ENCODE data around the gene EYA3. TPM values are rescaled to one million over a fixed set of nuclear protein-coding genes. Genes with fewer than 3 reads are reported as not detected.
A peak's percentile ranks its signal among the peaks of the same experiment; 100 is the strongest.

EYA3 gene
- total RNA-seq, 1 donor from 2014 or later, result 16.0 TPM

- Histone ChIP-seq H3K4me3 (no peak overlapping the region), H3K27ac (peak overlapping the region; percentile 24), H3K27me3 (no peaks in the 10 kb centered on the region), H3K36me3 (peaks cover 0 to 24% of the 10 kb centered on the region in 2 donors), H3K9me3 (no peaks in the 10 kb centered on the region), H3K4me1 (peaks cover 11% of the 10 kb centered on the region)
- TF ChIP-seq POLR2AphosphoS5 (IDR thresholded peaks at IDR 0.05; ENCODE audit: insufficient read depth in 1 of 2, low read depth in 1 of 2) (no peak), CTCF (IDR thresholded peaks at IDR 0.05) (no peak), POLR2A (IDR thresholded peaks at IDR 0.05) (no peak)
- no peak for DNase-seq (ENCODE audit: extremely low spot score in 2 of 2)
- intact Hi-C loops (cut with DNase I), result no loop called here
Observed at GRCh38 chr1:27970401-27970800, 118.0 kb downstream of the EYA3 start.

DNA sequence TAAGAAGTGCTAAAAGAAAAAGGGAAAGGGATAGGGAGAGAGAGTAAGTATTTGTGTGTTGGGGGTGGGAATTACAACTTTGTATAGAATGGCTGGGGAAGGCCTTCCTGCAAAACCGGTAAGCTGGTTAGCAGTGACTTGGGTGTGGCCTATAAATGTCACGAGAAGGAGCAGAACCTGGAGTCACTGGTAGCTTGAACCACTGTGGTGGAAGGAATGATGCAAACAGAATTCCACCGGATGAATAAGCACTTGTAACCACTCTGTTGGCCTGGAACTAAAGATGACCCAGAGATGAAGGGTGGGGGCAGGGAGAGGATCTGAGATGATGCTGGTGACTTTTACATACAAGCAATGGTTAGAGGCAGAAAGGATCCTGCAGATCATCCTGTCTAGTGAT, 119.7 kb downstream of the EYA3 start:
- H3K27me3 ChIP-seq, result no peaks in the 10 kb centered on the region
- peaks cover 0 to 16% of the 10 kb centered on the region in 2 donors for H3K36me3 ChIP-seq
- no peak overlapping the region for H3K27ac ChIP-seq
- intact Hi-C loops (cut with DNase I), result no loop called here
- no peaks in the 10 kb centered on the region for H3K9me3 ChIP-seq
- no peak for DNase-seq (ENCODE audit: extremely low spot score in 2 of 2)
- peaks cover 11% of the 10 kb centered on the region for H3K4me1 ChIP-seq
- TF ChIP-seq POLR2AphosphoS5 (IDR thresholded peaks at IDR 0.05; ENCODE audit: insufficient read depth in 1 of 2, low read depth in 1 of 2) (peak in 1 of 2 donors; percentile 59), CTCF (IDR thresholded peaks at IDR 0.05) (no peak), POLR2A (IDR thresholded peaks at IDR 0.05) (no peak)
- H3K4me3 ChIP-seq, result no peak overlapping the region

DNA sequence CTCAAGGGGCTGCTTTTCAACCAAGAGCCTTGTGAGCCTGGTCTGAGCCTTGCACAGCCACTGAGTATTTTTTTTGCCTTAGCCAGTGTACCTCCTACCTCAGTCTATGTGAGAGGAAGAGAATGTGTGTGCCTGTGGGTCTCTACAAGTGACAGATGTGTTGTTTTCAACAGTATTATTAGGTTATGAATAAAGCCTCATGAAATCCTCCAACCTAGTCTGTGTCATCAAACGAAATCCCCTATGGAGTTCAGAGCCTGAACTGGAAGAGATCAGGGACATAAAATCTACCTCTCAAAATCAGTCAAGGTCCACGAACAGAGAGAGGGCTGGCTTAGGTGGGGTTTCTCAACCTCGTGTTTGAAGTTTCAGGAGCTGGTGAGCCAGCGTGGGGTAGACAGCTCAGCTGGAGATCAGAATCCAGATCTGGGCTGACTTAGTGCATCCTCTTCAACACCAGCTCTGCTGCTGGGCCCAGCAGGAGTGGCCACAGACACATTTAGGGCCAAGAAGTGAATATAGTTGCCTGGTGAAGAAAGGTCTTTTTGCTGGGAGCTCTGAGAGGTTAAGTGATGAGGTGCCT, 120.4 kb downstream of the EYA3 start:
- H3K36me3 ChIP-seq, result peaks cover 0 to 15% of the 10 kb centered on the region in 2 donors
- no peaks in the 10 kb centered on the region for H3K9me3 ChIP-seq
- no peak overlapping the region for H3K4me3 ChIP-seq
- TF ChIP-seq POLR2AphosphoS5 (IDR thresholded peaks at IDR 0.05; ENCODE audit: insufficient read depth in 1 of 2, low read depth in 1 of 2), result no peak
- no peak for TF ChIP-seq CTCF (IDR thresholded peaks at IDR 0.05)
- no peak for TF ChIP-seq POLR2A (IDR thresholded peaks at IDR 0.05)
- DNase-seq (ENCODE audit: extremely low spot score in 2 of 2), result no peak
- intact Hi-C loops (cut with DNase I), result no loop called here
- no peaks in the 10 kb centered on the region for H3K27me3 ChIP-seq
- H3K4me1 ChIP-seq, result peaks cover 11% of the 10 kb centered on the region
- no peak overlapping the region for H3K27ac ChIP-seq

DNA sequence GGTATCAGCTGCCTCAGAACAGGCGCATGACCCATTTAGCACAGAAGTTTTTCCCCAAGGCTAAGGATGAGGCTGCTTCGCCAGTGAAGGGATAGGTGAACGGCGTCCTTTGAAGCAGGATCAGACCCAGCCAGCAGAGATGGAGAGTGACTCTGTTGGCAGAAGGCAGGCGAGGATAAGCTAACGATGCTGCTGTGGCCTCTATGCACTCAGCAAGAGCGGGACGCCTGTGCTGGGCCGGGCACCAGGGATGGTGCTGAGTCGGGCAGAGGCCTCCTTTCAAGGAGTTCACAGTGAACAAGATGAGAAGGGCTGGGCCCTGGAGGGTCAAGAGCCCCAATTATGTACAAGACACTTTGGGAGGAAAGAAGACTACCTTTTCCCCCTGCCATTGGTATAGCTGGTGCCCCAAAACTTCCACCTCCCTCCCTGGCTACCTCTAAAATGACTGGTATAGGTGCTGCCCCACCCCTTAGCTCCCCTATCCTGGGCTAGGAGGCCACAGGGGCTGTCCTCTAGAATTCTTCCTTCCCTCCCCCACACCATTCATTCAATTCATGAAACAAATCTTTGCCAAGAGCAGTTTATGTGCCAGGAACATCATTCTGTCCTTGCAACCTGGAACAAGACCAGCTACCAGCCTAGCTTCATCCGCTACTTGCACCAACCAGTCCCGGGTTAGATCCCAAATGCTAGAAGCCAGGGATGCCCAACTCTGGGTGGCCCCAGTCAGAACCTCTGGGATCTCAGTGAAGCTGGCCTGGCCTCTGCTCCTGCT, 121.1 kb downstream of the EYA3 start:
- Histone ChIP-seq H3K9me3 (no peaks in the 10 kb centered on the region), H3K4me1 (peaks cover 11% of the 10 kb centered on the region), H3K27me3 (no peaks in the 10 kb centered on the region), H3K36me3 (peaks cover 0 to 15% of the 10 kb centered on the region in 2 donors), H3K4me3 (no peak overlapping the region), H3K27ac (no peak overlapping the region)
- intact Hi-C loops (cut with DNase I), result no loop called here
- TF ChIP-seq POLR2A (IDR thresholded peaks at IDR 0.05), result no peak
- TF ChIP-seq POLR2AphosphoS5 (IDR thresholded peaks at IDR 0.05; ENCODE audit: insufficient read depth in 1 of 2, low read depth in 1 of 2), result no peak
- no peak for TF ChIP-seq CTCF (IDR thresholded peaks at IDR 0.05)
- no peak for DNase-seq (ENCODE audit: extremely low spot score in 2 of 2)

Measured in vagina (tissue), 2 donors.